OCI-LY7 (cell line): Measurements from ENCODE around the gene SAMMSON. TPM values are rescaled to one million over a fixed set of nuclear protein-coding genes. Genes with fewer than 3 reads are reported as not detected.

ENCODE experiments used
- BruUV-seq: library from RNA; stranded (reverse); fragments of 400-500 nt; replicated peaks from 2 replicates; lab custom pipeline; 2021; lab: Mats Ljungman, UMichigan
- CTCF ChIA-PET: fragments of 300-600 bp; sonication (Branson Sonifier 250); formaldehyde crosslinking; loops from one replicate; lab custom pipeline; 2022; ENCODE audit warnings: antibody characterized with exemption; ENCODE audit not compliant: unreplicated experiment; lab: Charles Lee
- POLR2A ChIA-PET: fragments of 300-600 bp; sonication (Branson Sonifier 250); formaldehyde crosslinking; loops from one replicate; lab custom pipeline; 2022; ENCODE audit warnings: antibody characterized with exemption; lab: Charles Lee
- DNase-seq: peaks from one replicate; pipeline ENCODE4 v3.0.0-alpha.2; 2015; ENCODE audit warnings: low spot score
- H2AFZ ChIP-seq: fragments of 200-600 bp; sonication (generic), shearing (Covaris generic); 2 replicates; pipeline ENCODE4 v1.6.1; 2014; ENCODE audit warnings: mild to moderate bottlenecking, antibody characterized with exemption, low read length, moderate library complexity
- H3K27ac ChIP-seq: fragments of 200-600 bp; sonication (generic); 2 replicates; pipeline ENCODE4 v1.5.1; 2014; ENCODE audit warnings: mixed run types, low read depth, mild to moderate bottlenecking, moderate library complexity, low read length, inconsistent platforms; ENCODE audit not compliant: poor library complexity, severe bottlenecking
- H3K36me3 ChIP-seq: fragments of 200-600 bp; sonication (generic); 2 replicates; pipeline ENCODE4 v1.6.1; 2014; ENCODE audit warnings: mild to moderate bottlenecking, antibody characterized with exemption, low read length, moderate library complexity, mixed read lengths; ENCODE audit not compliant: insufficient read depth
- H3K4me1 ChIP-seq: fragments of 200-600 bp; sonication (generic); 2 replicates; pipeline ENCODE4 v1.5.1; 2014; ENCODE audit warnings: mild to moderate bottlenecking, low read length; ENCODE audit not compliant: insufficient read depth, poor library complexity, severe bottlenecking
- H3K4me2 ChIP-seq: fragments of 200-600 bp; sonication (generic); 2 replicates; pipeline ENCODE4 v1.6.1; 2014; ENCODE audit warnings: mild to moderate bottlenecking, low read length
- H3K4me3 ChIP-seq: fragments of 200-600 bp; sonication (generic); 2 replicates; pipeline ENCODE4 v1.5.1; 2014; ENCODE audit warnings: mild to moderate bottlenecking, low read depth, low read length; ENCODE audit not compliant: poor library complexity, severe bottlenecking
- H3K79me2 ChIP-seq: fragments of 200-600 bp; sonication (generic); 2 replicates; pipeline ENCODE4 v1.6.1; 2016; ENCODE audit warnings: low read depth, mild to moderate bottlenecking, low read length, moderate library complexity, mixed read lengths; ENCODE audit not compliant: insufficient read depth
- H3K9me2 ChIP-seq: fragments of 200-600 bp; sonication (generic); 2 replicates; pipeline ENCODE4 v1.6.1; 2016; ENCODE audit warnings: mild to moderate bottlenecking, low read length, mixed read lengths; ENCODE audit not compliant: insufficient read depth
- H3K9me3 ChIP-seq: fragments of 200-600 bp; sonication (generic); 2 replicates; pipeline ENCODE4 v1.6.1; 2014; ENCODE audit warnings: mild to moderate bottlenecking, mixed run types, low read length, mixed read lengths
- H4K20me1 ChIP-seq: fragments of 200-600 bp; sonication (generic); 2 replicates; pipeline ENCODE4 v1.6.1; 2014; ENCODE audit warnings: mild to moderate bottlenecking, antibody characterized with exemption, low read length, moderate library complexity, mixed read lengths; ENCODE audit not compliant: insufficient read depth
- EZH2phosphoT487 ChIP-seq: fragments of 200-600 bp; sonication (generic); IDR thresholded peaks from 2 replicates; pipeline ENCODE4 v1.6.1; 2018; ENCODE audit warnings: low read depth, borderline replicate concordance, mild to moderate bottlenecking, mixed run types, antibody characterized with exemption, low read length, moderate library complexity, mixed read lengths
- intact Hi-C: fragments of 100-400 bp; cut with micrococcal nuclease; formaldehyde crosslinking; loops from one replicate; pipeline ENCODE4 v1.10.0; 2022; ENCODE audit not compliant: unreplicated experiment
- total RNA-seq, 2 experiments: library from RNA; depleted of rRNA in 1 of 2; stranded (reverse); fragments of >200 nt in 1 of 2; shearing (Covaris generic) in 1 of 2; gene quantifications; 2 replicates each; pipeline ENCODE4 v1.2.3, GENCODE V29; 2014 to 2022
- TF ChIP-seq, protein P1 (sequence below): fragments of 200-600 bp; sonication (generic); conservative IDR thresholded peaks from 2 replicates; pipeline ENCODE4 v1.5.1; 2014; ENCODE audit warnings: mild to moderate bottlenecking, antibody characterized with exemption, low read length, moderate library complexity, mixed read lengths

The SAMMSON gene
- total RNA-seq, 2 experiments from 2014 or later: not detected

DNA sequence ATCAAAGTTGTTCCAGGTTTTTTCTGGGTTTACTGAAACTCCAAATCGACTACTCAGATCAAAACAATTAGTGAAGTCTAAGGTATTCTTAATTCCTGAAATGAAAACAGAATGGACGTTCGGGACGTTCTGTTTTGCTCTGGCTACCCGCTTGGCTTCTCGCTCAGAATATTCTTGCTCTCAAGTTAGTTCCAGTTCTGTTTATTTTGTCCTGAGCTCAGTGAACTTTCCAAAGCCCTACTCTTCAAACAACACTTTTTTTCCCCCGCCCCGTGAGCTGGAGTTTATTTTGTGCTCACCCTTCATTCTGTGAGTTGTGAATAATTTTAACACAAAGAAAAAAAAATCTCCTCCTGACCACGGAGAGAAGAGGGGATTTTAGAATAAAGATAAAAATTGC, 72.6 kb downstream of the SAMMSON start:
- no peak for DNase-seq
- Histone ChIP-seq H3K79me2 (no peaks in the 10 kb centered on the region), H4K20me1 (no peaks in the 10 kb centered on the region), H3K4me3 (no peak overlapping the region), H2AFZ (no peak overlapping the region), H3K9me3 (no peaks in the 10 kb centered on the region), H3K36me3 (no peaks in the 10 kb centered on the region), H3K9me2 (no peaks in the 10 kb centered on the region), H3K4me1 (no peaks in the 10 kb centered on the region), H3K4me2 (no peak overlapping the region), H3K27ac (no peak overlapping the region)
- intact Hi-C loops: loop anchor here (5.0 kb wide), 1 partner anchor 1580 kb away; no protein-coding TSS in a partner anchor
- ChIA-PET POLR2A (interaction anchor here (0.7 kb wide), 1 partner anchor 861 kb away, joined by 6 read pairs; no protein-coding TSS in a partner anchor), CTCF (no interaction called here)
- TF ChIP-seq, protein P1, sequence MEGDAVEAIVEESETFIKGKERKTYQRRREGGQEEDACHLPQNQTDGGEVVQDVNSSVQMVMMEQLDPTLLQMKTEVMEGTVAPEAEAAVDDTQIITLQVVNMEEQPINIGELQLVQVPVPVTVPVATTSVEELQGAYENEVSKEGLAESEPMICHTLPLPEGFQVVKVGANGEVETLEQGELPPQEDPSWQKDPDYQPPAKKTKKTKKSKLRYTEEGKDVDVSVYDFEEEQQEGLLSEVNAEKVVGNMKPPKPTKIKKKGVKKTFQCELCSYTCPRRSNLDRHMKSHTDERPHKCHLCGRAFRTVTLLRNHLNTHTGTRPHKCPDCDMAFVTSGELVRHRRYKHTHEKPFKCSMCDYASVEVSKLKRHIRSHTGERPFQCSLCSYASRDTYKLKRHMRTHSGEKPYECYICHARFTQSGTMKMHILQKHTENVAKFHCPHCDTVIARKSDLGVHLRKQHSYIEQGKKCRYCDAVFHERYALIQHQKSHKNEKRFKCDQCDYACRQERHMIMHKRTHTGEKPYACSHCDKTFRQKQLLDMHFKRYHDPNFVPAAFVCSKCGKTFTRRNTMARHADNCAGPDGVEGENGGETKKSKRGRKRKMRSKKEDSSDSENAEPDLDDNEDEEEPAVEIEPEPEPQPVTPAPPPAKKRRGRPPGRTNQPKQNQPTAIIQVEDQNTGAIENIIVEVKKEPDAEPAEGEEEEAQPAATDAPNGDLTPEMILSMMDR: no peak
- BruUV-seq: no TSS peak

DNA sequence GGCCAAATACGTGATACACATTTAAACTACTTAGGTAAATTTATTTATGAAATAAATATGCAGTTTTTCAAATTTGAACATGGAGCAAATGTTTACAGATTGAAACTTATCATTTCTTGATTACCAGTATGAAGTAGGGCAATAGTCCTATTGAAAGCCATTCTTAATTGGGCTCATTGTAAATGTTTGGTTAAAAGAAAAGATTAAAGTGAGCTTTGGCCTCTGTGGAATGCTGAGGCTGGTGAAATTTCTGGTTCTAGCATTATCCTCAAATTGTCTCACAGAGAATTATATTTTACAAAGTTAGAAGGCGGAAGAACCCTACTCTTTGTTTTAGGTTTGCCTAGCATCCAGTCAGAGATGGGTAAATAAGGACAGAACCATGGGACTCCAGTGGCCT, 73.2 kb downstream of the SAMMSON start:
- H3K79me2 ChIP-seq: no peaks in the 10 kb centered on the region
- no peaks in the 10 kb centered on the region for H3K9me3 ChIP-seq
- ChIA-PET POLR2A (no interaction called here), CTCF (no interaction called here)
- H2AFZ ChIP-seq: no peak overlapping the region
- H3K9me2 ChIP-seq: no peaks in the 10 kb centered on the region
- no peak for DNase-seq
- intact Hi-C loops: loop anchor here (5.0 kb wide), 1 partner anchor 1580 kb away; no protein-coding TSS in a partner anchor
- TF ChIP-seq, protein P1: no peak
- H3K4me3 ChIP-seq: no peak overlapping the region
- H3K27ac ChIP-seq: no peak overlapping the region
- H3K36me3 ChIP-seq: no peaks in the 10 kb centered on the region
- H3K4me1 ChIP-seq: no peaks in the 10 kb centered on the region
- BruUV-seq: no TSS peak
- H3K4me2 ChIP-seq: no peak overlapping the region
- no peaks in the 10 kb centered on the region for H4K20me1 ChIP-seq

DNA sequence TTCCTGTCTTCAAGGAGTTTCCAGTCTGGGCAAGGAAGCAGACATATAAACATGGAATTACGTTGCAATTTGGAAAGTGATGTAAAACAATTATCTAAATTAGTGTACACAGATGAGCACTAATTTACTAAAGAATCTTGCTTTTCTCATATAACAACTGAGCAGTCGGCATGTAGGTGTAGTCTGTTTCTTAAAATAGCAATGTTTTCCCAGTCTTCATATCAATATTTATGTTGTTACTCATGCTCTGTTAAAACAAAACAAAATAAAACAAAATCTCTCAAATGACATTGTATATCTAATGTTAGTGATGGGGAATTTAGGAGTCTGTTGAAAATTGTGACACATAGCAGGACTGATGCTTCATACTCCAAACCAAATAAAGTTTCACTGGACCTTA, 75.6 kb downstream of the SAMMSON start:
- intact Hi-C loops: no loop called here
- Histone ChIP-seq H2AFZ (no peak overlapping the region), H3K9me3 (no peaks in the 10 kb centered on the region), H3K4me1 (no peaks in the 10 kb centered on the region), H3K4me3 (no peak overlapping the region), H3K27ac (no peak overlapping the region), H3K36me3 (no peaks in the 10 kb centered on the region), H3K4me2 (no peak overlapping the region), H3K9me2 (no peaks in the 10 kb centered on the region), H4K20me1 (no peaks in the 10 kb centered on the region), H3K79me2 (no peaks in the 10 kb centered on the region)
- ChIA-PET CTCF (no interaction called here), POLR2A (interaction anchor here (1.7 kb wide), 1 partner anchor 31 kb away, joined by 6 read pairs; no protein-coding TSS in a partner anchor)
- no TSS peak for BruUV-seq
- DNase-seq: no peak
- TF ChIP-seq, protein P1: no peak
- no peak for TF ChIP-seq EZH2phosphoT487
